ENCODE results near the gene NAA38. TPM values are rescaled to one million over a fixed set of nuclear protein-coding genes. Genes with fewer than 3 reads are reported as not detected.
"Not testable (repeated sequence)": the region's sequence is repeated elsewhere in the genome, so short reads cannot be mapped to it uniquely, and the experiment has no call there.

NAA38 gene
- total RNA-seq, 4 donors from 2014 or later = 57.4 to 133 (median 96.6) TPM

- no peaks in the 10 kb centered on the region for H3K9me3 ChIP-seq
- no peaks in the 10 kb centered on the region for H3K27me3 ChIP-seq
- no peak for ATAC-seq
- no peak overlapping the region for H3K4me3 ChIP-seq
- no peak overlapping the region for H3K27ac ChIP-seq
- peaks cover 0 to 1% of the 10 kb centered on the region in 2 donors for H3K4me1 ChIP-seq
- no peak for DNase-seq
- in situ Hi-C loops (cut with MboI; ENCODE audit: low sequenced_read_pairs in 4 of 4) = loop anchor here in 2 of 4 donors (25.0 kb wide), 1 partner anchor 119 kb away; no protein-coding TSS in a partner anchor
- no peak for TF ChIP-seq CTCF (IDR thresholded peaks at IDR 0.05 in 4 of 5, conservative IDR thresholded peaks at IDR 0.05 in 1 of 5)
- TF ChIP-seq POLR2A (IDR thresholded peaks at IDR 0.05) = no peak
- intact Hi-C loops (cut with DNase I; ENCODE audit: low total_unique reads) = no loop called here
- H3K36me3 ChIP-seq = no peaks in the 10 kb centered on the region
These were observed 10.5 kb upstream of the NAA38 start for GRCh38 chr17:7867881-7868329.

DNA sequence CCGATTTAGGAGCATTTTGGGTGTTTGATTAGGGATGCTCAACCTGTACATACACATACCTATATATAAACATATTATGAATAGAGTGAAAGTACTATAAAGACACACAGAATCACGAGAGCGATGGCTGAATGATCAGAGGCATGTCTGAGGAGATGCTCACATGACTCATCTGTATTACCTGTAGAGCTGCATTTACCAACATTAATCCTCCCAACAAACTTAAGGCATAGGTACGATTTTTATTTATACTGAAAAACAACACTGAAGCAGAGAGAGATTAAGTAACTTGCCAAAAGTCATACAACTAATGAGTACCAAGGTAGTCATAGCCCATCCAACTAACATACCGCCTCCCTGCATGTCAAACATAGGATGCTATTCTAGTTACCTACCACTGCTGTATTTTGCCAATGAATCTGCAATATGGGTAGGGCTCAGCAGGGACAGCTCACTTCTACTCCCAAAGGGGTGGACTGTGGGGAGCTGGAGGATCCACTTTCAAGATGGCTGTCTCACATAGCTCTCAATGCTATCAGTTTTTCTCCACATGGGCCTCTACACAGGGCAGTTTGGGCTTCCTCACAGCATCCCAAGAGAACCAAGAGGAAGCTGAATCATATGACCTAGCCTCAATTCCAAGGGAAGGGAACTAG is 7.8 kb upstream of the NAA38 start:
- ATAC-seq (no peak), DNase-seq (no peak)
- Histone ChIP-seq H3K27ac (no peak overlapping the region), H3K4me1 (peaks cover 0 to 4% of the 10 kb centered on the region in 2 donors), H3K4me3 (no peak overlapping the region), H3K9me3 (no peaks in the 10 kb centered on the region), H3K36me3 (no peaks in the 10 kb centered on the region), H3K27me3 (no peaks in the 10 kb centered on the region)
- TF ChIP-seq POLR2A (IDR thresholded peaks at IDR 0.05) (no peak), CTCF (IDR thresholded peaks at IDR 0.05 in 4 of 5, conservative IDR thresholded peaks at IDR 0.05 in 1 of 5) (no peak)
- in situ Hi-C loops (cut with MboI; ENCODE audit: low sequenced_read_pairs in 4 of 4) = loop anchor here in 3 of 4 donors (5.0 to 25.0 kb wide), 2 partner anchors 122 kb away; no protein-coding TSS in a partner anchor
- intact Hi-C loops (cut with DNase I; ENCODE audit: low total_unique reads) = loop anchor here (5.0 kb wide), 2 partner anchors 177 to 192 kb away; no protein-coding TSS in a partner anchor

DNA sequence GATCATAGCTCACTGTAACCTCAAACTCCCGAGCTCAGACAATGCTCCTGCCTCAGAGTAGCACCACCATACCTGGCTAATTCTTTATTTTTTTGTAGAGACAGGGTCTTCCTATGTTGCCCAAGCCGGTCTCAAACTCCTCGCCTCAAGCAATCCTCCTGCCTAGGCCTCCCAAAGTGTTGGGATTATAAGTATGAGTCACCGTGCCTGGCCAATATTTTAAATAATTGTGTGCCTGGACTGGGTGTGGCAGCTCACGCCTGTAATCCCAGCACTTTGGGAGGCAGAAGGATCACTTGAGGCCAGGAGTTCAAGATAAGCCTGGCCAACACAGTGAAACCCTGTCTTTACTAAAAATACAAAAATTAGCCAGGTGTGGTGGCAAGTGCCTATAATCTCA is 7.0 kb upstream of the NAA38 start:
- not testable (repeated sequence) for ATAC-seq, H3K4me1 ChIP-seq, H3K27me3 ChIP-seq, H3K27ac ChIP-seq, H3K9me3 ChIP-seq, H3K36me3 ChIP-seq, DNase-seq, H3K4me3 ChIP-seq
- in situ Hi-C loops (cut with MboI; ENCODE audit: low sequenced_read_pairs in 4 of 4) = loop anchor here in 3 of 4 donors (5.0 to 25.0 kb wide), 2 partner anchors 123 kb away; no protein-coding TSS in a partner anchor
- intact Hi-C loops (cut with DNase I; ENCODE audit: low total_unique reads) = loop anchor here (5.0 kb wide), 2 partner anchors 178 to 193 kb away; no protein-coding TSS in a partner anchor

GRCh38 chr17:7862692-7863437 is 5.5 kb upstream of the NAA38 start:
- intact Hi-C loops (cut with DNase I; ENCODE audit: low total_unique reads) (loop anchor here (1.0 to 5.0 kb wide), 4 partner anchors 36 to 194 kb away; no protein-coding TSS in a partner anchor), in situ Hi-C loops (cut with MboI; ENCODE audit: low sequenced_read_pairs in 4 of 4) (loop anchor here in 3 of 4 donors (5.0 to 25.0 kb wide), 2 partner anchors 124 kb away; no protein-coding TSS in a partner anchor)
- Histone ChIP-seq H3K36me3 (no peaks in the 10 kb centered on the region), H3K9me3 (no peaks in the 10 kb centered on the region), H3K27ac (no peak overlapping the region), H3K4me3 (no peak overlapping the region), H3K27me3 (no peaks in the 10 kb centered on the region), H3K4me1 (peaks cover 9 to 19% of the 10 kb centered on the region in 2 donors)
- ATAC-seq (no peak), DNase-seq (no peak)
- TF ChIP-seq POLR2A (IDR thresholded peaks at IDR 0.05) (no peak), CTCF (IDR thresholded peaks at IDR 0.05 in 4 of 5, conservative IDR thresholded peaks at IDR 0.05 in 1 of 5) (peak; percentile 76 to 88 (median 84))

- DNase-seq (no peak), ATAC-seq (no peak)
- Histone ChIP-seq H3K36me3 (no peaks in the 10 kb centered on the region), H3K4me3 (peak overlapping the region in 3 of 4 donors; percentile 65 to 87 (median 86)), H3K4me1 (peaks cover 25 to 36% of the 10 kb centered on the region in 2 donors), H3K9me3 (no peaks in the 10 kb centered on the region), H3K27ac (peak overlapping the region; percentile 91 to 99 (median 96)), H3K27me3 (no peaks in the 10 kb centered on the region)
- intact Hi-C loops (cut with DNase I; ENCODE audit: low total_unique reads) (loop anchor here (5.0 to 10.0 kb wide), 3 partner anchors 58 to 114 kb away; partner anchors contain the start of genes CNTROB, RNF227 and TRAPPC1), in situ Hi-C loops (cut with MboI; ENCODE audit: low sequenced_read_pairs in 4 of 4) (loop anchor here in 2 of 4 donors (25.0 kb wide), 1 partner anchor 128 kb away; no protein-coding TSS in a partner anchor)
- TF ChIP-seq POLR2A (IDR thresholded peaks at IDR 0.05) (no peak), CTCF (IDR thresholded peaks at IDR 0.05 in 4 of 5, conservative IDR thresholded peaks at IDR 0.05 in 1 of 5) (no peak)
These were observed 1.7 kb upstream of the NAA38 start for GRCh38 chr17:7859028-7859427.

Data from gastrocnemius medialis (tissue), 4 donors.